GM18868 (cell line): Measurements from ENCODE around the gene GHRL.

ENCODE experiments used
- ATAC-seq: cut with Tn5 transposase; IDR thresholded peaks from one replicate; pipeline ENCODE4 v1.9.1; 2021; ENCODE audit warnings: mild to moderate bottlenecking, moderate library complexity; ENCODE audit not compliant: unreplicated experiment

GHRL gene, protein sequence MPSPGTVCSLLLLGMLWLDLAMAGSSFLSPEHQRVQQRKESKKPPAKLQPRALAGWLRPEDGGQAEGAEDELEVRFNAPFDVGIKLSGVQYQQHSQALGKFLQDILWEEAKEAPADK

GRCh38 chr3:10292505-10293419 is at the start of gene GHRL:
TSS of gene GHRL (minus strand) at chr3:10292947. CDS start at chr3:10290180, 2,767 bp downstream.
- peak; percentile 91 for ATAC-seq

DNA sequence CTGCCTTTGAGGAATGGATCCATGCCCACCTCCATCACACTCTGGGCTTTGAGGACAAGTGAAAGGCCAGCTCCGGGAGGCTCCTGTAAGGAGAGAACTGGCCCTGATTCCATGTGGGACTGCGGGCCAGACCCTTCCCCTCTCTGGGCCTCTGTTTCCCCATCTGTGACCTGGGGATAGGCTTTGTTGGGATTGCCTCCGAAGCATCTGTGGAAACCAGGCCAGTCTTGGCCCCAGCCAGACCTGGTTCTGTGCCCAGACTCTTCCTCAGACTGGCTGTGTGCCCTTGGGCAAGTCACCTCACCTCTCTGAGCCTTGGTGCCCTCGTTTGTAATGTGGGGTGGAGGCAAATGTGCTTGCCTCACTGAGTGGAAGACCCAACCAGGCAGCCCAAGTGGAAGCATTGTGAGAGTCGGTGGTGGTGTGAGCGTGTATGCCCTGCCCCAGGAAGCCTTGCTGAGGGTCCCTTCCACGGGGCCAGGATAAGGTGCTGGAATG is 49.2 kb upstream of the GHRL start:
- no peak for ATAC-seq

DNA sequence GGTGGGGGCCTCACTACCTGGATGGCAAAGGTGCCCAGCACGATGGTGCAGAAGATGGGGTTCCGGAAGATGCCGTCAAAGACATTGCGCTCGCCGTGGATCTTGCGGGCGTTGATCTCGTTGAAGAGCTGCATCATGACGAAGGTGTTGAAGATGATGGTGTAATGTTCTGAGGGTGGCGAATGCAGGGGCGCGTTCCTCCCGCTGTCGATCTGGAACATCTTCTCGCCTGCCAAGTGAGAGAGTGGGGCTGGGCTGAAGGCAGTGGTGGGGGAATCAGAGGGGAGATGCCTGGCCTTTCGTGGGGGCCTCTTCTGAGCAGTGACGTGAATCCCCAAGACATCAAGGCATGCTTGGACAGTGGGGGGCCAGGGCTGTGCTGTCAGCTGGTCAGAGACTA is 47.7 kb upstream of the GHRL start:
- ATAC-seq = no peak

DNA sequence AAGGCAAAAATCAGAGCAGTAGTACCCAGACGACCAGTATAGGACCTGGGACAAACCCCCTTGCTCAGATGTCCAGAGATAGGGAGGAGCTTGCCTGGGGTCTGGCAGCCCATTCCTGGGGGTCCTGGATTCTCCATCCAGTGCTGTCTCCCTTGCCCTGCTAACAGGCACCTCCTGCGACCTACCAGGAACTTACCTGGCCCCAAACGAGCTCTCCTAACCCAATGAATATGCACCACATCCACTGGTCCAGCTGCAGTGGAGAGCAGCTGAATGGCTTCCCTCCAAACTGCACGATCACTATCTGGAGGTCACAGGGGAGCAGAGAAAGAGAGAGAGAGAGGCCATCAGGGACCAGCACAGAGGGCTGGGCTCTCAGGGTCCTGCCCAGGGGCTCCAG is 47.3 kb upstream of the GHRL start:
- no peak for ATAC-seq

- ATAC-seq = no peak
Observed at GRCh38 chr3:10339376-10339955, 46.7 kb upstream of the GHRL start.

GRCh38 chr3:10338591-10339353 is 46.0 kb upstream of the GHRL start:
- ATAC-seq = no peak

- ATAC-seq = no peak
Observed at GRCh38 chr3:10338164-10338470, 45.4 kb upstream of the GHRL start.

GRCh38 chr3:10337323-10338163 is 44.8 kb upstream of the GHRL start:
- ATAC-seq = no peak

DNA sequence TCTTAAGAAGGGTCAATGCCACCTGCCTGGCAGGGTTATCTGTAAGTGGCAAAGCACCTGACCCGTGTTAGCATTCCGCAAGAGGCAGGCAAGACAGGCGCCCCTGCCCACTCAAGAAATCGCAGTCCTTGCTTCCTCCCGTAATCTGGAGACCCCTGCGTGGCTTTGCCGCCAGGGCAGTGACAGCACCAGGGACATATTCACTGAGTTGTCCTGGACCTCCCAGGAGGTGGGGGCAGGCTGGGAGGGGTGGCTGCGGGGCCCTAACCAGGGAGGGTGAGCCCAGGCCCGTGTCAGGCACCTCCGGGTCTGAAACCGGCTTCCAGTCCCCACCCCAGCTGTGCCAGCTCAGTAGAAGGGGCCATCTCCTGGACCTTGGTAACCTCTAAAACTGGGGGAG is 44.0 kb upstream of the GHRL start:
- ATAC-seq = no peak

GRCh38 chr3:10335871-10336622 is 43.3 kb upstream of the GHRL start:
- ATAC-seq = no peak

DNA sequence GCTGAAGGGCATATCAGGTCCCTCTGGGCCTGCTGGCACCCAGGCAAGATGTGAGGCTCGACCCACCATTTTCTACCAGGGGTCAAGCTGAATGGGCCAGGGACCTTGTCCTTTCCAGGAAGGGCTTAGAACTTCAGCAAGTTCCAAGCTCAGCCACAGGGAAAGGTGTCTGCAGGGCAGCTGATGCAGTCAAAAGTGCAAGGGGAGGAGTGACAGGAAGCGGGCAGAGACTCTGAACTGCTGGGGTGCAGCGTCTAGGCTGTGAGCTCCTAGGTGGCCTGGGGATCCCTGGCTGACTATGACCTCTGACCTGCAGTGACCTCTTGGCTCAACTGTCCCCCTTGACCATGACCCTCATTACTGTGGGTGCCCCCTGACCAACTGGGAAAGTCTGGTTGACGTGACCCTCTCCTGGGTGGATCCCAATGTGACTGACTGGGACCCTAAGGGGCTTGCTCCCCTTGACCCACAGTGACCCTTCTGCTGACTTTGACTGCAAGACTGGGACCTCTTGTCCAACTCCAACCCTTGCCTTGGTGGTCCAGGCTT is 42.5 kb upstream of the GHRL start:
- ATAC-seq = no peak

- ATAC-seq = no peak
Observed at GRCh38 chr3:10334459-10334858, 41.7 kb upstream of the GHRL start.

DNA sequence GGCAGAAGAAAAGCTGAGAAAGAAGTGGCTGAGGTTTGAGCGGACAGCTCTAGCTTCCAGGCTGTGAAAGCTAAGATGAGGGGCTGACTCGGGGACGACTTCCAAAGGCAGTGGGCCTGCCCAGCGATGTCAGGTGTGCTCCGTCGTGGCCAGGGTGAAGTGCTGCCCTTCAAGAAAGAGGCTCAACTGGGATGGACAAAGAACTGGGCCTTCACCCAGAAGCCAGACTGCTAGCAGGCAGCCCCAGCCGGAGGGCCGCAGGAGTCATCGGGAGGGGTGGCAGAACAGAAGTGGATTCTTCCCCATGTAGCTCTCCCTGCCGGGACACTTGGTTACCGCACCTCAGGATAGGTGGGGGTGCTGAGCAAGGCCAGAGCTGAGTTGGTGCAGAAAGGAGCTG is 41.3 kb upstream of the GHRL start:
- no peak for ATAC-seq

GRCh38 chr3:10333349-10333650 is 40.6 kb upstream of the GHRL start:
- no peak for ATAC-seq

GRCh38 chr3:10332481-10333348 is 40.0 kb upstream of the GHRL start:
- ATAC-seq = no peak

DNA sequence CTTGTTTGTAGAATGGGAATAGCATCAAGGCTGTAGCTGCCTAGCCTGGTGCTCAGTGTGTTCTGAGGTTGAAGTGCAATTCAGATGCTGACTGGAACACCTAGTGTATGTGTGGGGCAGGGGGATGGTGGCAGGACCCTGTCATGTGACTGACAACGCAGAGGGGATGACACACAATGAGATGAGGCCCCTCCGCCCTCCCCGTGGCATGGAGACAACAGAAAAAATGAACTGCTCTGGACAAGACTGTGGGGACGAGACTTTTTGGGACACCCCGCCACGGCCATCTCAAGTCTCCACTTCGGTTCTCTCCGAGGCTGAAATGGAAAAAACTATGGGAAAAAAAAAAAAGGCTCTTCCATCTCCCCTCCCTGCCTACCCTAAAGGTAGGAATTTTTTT is 38.6 kb upstream of the GHRL start:
- no peak for ATAC-seq

- ATAC-seq = no peak
Observed at GRCh38 chr3:10330319-10330718, 37.6 kb upstream of the GHRL start.

DNA sequence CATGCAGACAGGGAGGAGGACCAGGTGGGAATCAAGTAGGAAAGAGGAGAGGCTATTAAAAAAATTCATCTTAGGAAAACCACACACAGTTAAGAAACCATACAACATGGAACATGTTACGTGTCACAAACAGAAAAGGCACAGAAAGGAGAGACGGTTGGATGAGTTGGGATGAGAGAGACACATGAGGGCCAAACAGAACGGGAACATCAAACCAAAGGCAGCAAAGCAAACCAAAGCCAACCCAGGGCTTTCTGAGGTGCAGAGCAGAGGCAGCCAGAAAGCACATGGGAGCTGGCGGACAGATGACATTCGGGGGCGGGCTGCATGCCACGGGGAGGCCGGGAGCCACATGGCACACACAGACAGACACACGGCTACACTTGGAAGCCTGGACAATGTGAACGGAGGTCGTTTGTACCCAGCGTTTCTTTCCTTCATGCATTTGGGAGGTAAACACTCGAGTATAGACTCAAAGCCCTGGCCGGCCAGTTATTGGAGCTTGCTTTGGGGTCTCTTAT is 36.8 kb upstream of the GHRL start:
- ATAC-seq = no peak
